Activated effector memory CD4-positive, alpha-beta T cell treated with Interleukin-2 at 50 U/mL for 16 hours (primary cell): Measurements from ENCODE around the gene PLEKHB2.
"Not testable (repeated sequence)": the region's sequence is repeated elsewhere in the genome, so short reads cannot be mapped to it uniquely, and the experiment has no call there.

Source experiments
- DNase-seq: peaks from one replicate; pipeline ENCODE4 v3.0.0-alpha.2; 2020

Gene PLEKHB2

GRCh38 chr2:131105156-131105949 is at the start of gene PLEKHB2:
Gene PLEKHB2 (plus strand): TSS chr2:131105336. CDS start chr2:131120942, 15,606 bp downstream.
- DNase-seq = peak; percentile 92

- DNase-seq = no peak
Measured at GRCh38 chr2:131056204-131056931, 48.8 kb upstream of the PLEKHB2 start.

GRCh38 chr2:131056932-131057287 is 48.2 kb upstream of the PLEKHB2 start:
- no peak for DNase-seq

- no peak for DNase-seq
Measured at GRCh38 chr2:131058214-131058843, 46.8 kb upstream of the PLEKHB2 start.

GRCh38 chr2:131058920-131059319 is 46.2 kb upstream of the PLEKHB2 start:
- DNase-seq = no peak

- no peak for DNase-seq
Measured at GRCh38 chr2:131063501-131064283, 41.4 kb upstream of the PLEKHB2 start.

- no peak for DNase-seq
Measured at GRCh38 chr2:131064589-131065512, 40.3 kb upstream of the PLEKHB2 start.

GRCh38 chr2:131067465-131068125 is 37.5 kb upstream of the PLEKHB2 start:
- no peak for DNase-seq

- DNase-seq = not testable (repeated sequence)
Measured at GRCh38 chr2:131068172-131068571, 37.0 kb upstream of the PLEKHB2 start.

GRCh38 chr2:131075578-131075977 is 29.6 kb upstream of the PLEKHB2 start:
- not testable (repeated sequence) for DNase-seq

- DNase-seq = no peak
Measured at GRCh38 chr2:131076707-131077106, 28.4 kb upstream of the PLEKHB2 start.

GRCh38 chr2:131077182-131077846 is 27.8 kb upstream of the PLEKHB2 start:
- DNase-seq = no peak

GRCh38 chr2:131077966-131078365 is 27.2 kb upstream of the PLEKHB2 start:
- no peak for DNase-seq

GRCh38 chr2:131079931-131080330 is 25.2 kb upstream of the PLEKHB2 start:
- not testable (repeated sequence) for DNase-seq

- no peak for DNase-seq
Measured at GRCh38 chr2:131081190-131081589, 23.9 kb upstream of the PLEKHB2 start.

GRCh38 chr2:131085646-131086045 is 19.5 kb upstream of the PLEKHB2 start:
- no peak for DNase-seq

GRCh38 chr2:131092458-131093005 is 12.6 kb upstream of the PLEKHB2 start:
- no peak for DNase-seq

- peak; percentile 89 for DNase-seq
Measured at GRCh38 chr2:131093006-131093695, 12.0 kb upstream of the PLEKHB2 start, which contains the start of gene FAM168B. Gene FAM168B (minus strand): TSS chr2:131093460. CDS start chr2:131082646, 10,814 bp downstream.

- no peak for DNase-seq
Measured at GRCh38 chr2:131093696-131094462, 11.3 kb upstream of the PLEKHB2 start.
